ENCODE measurements around the gene KLHL34.

Gene KLHL34

GRCh38 chrX:21645886-21646285, 12.2 kb downstream of the KLHL34 start:
- DNase-seq = no peak

GRCh38 chrX:21645431-21645830, 12.7 kb downstream of the KLHL34 start:
- no peak for DNase-seq

- no peak for DNase-seq
These were observed 18.4 kb downstream of the KLHL34 start for GRCh38 chrX:21639775-21640174.

DNA sequence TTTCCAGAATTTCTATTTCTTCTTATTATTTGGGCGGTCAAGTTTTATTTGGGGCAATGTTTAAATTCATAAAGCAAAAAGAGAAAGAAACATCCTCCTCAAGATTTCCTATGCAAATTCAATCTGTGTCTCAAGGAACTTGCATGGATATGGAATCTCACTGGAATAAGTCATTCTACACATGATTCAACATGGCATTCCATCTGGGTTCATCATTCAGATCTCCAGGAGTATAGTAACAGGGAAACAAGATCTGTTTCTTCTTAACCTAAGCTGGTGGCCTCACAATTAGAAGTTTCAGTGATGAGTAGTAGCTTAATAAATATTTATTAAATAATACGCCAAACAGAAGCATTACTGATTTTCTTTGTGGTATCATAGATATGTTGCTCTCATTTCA, 19.8 kb downstream of the KLHL34 start:
- DNase-seq = no peak

DNA sequence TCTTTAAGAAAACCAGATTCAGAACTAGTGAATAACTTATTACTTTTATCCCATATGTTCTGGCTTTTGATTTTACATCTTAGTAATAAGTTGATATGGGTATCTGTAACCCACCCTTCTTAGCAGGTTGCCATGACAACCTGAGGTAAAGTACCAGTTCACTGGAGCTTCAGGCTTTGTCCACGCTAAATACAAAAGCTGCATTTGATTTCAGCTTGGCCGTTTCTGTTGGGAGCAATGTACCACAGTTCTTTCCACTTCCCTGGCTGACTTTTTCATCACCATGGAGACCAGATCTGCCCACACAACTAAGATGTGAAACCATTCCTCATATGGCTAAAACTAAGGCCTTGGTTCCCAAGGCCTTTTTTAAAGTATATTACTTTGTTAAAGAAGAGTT, 26.1 kb downstream of the KLHL34 start:
- DNase-seq = no peak

DNA sequence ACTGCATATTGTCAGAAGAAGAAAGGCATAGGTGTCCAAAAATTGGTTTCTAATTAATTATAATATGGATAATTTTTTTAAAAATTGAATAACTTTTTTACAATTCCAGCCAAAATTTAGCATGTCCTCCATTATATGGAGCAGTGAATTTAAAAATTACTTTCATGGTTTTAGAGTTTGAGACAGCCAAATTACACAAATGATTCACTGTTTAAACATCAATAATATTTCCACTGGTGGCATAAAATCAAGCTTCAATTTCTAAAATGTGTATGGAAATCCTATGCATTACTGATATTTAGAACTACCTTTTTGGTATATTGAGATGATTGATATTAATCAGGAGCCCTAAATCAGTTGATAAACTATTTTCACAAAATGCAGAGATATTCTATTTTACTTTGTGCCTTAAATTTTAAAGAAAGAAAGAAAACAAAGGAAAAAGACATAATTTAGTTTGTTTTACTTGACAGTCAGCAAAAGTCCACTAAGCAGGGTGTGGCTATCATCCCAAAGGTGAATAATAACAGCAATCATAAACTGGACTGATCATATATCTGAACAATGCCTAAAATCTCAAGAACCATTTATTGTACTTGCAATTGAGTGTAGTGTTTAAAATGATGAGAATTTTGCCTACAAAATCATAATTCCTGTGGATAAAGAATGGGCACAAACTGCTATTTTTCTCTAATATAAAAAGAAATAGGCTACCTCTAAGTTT, 34.2 kb downstream of the KLHL34 start:
- no peak for DNase-seq

GRCh38 chrX:21620234-21620633, 37.9 kb downstream of the KLHL34 start:
- no peak for DNase-seq

DNA sequence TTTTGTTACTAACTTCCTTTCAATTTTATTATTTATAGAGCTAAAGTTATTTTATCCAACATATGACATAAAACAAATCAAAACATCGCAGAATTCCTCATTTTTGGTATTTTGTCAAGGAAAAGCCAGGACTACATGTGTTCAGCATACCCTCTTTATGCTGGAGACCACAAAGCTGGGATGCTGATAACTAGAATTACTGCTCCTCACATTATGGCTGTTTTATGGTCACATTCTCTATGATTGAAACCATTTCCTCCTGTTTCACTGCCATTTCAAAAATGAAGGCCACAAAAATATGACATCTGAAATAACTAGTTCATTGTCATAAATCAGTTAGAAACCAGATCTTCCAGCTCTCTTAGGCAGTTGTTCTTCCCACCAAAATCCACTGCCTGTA, 41.7 kb downstream of the KLHL34 start:
- DNase-seq = no peak

DNA sequence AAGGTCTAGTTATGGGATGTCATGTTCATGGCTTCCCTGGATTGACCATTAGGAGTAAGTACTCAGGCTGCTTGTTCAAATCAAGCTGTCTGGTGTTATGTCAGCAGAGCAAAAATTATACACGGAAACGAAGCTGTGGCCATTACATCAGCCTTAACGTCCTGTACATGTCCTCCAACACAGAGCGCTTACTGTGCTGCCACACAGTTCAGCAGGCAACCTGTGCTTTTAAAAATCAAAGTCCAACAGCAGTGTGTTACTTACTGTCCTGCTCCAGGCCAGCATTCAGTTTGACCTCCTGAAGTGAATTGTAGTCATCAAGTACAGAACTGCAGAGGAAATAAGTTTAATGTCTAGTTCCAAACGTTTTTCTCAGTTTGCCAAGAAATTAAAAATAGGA, 46.0 kb downstream of the KLHL34 start:
- DNase-seq = no peak

DNA sequence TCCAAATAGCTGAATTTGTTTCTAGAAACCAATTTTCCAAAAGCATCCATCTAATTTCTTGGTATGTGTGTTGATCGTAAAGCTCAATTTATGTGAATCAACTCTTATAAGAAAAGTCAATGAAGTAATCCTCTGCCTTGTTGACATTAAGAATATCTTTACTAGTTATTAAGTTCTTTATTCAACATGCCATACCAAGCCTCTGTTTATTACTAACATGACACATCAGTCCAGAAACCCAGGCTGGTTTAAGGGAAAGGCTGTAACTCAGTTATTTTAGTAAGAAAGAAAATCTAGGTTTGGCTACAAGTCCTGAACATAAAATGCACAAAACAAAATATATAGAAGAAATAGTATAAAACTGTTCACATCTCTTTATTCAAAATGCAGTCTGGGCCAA, 48.0 kb downstream of the KLHL34 start:
- DNase-seq = no peak

DNA sequence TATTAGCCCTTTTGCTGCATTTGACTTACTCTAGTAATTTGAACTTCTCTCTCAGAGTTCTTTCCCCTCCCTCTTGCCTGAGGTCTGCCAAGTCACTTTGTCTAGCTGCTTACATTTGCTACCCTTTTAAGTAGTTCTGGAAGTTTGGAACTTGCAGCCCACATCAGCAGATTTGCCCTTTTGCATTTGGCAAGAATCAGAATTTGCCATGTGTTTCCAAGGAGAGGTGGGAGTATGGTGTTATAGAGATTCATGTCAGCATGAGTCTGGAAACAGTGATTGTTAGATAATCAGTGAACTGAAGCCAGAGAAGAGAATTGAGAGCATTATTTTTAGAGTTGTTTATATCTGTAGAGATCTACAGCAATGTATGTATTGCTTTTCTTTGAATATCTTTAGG, 52.1 kb downstream of the KLHL34 start:
- no peak for DNase-seq

All from stimulated activated CD4-positive, alpha-beta T cell treated with anti-CD3 and anti-CD28 coated beads, Interleukin-1b, Interleukin-23, amount 100 ng/mL, for 48 hours (primary cell).